ENCODE measurements around the gene DDHD1. TPM values are rescaled to one million over a fixed set of nuclear protein-coding genes. Genes with fewer than 3 reads are reported as not detected.

Gene DDHD1
- polyA plus RNA-seq, 1 of the 3 experiments (the other 2 are of a cell fraction), result 1.9 TPM

GRCh38 chr14:53032161-53032803 is 120.8 kb downstream of the DDHD1 start:
- no peak for DNase-seq
- Histone ChIP-seq H3K4me3 (ENCODE audit: low read depth in 2 of 2, low read length in 1 of 2) (no peak overlapping the region), H3K79me2 (ENCODE audit: insufficient read depth) (no peaks in the 10 kb centered on the region), H3K9me2 (no peaks in the 10 kb centered on the region), H3K9me3 (no peaks in the 10 kb centered on the region), H3F3A (replicated peaks; ENCODE audit: insufficient read depth) (peaks cover 13% of the 10 kb centered on the region), H3K27me3 (ENCODE audit: insufficient read depth) (no peaks in the 10 kb centered on the region), H3K4me1 (ENCODE audit: control insufficient read depth in 1 of 2, insufficient read depth in 2 of 2, low read depth in 1 of 2, low read length in 1 of 2) (peaks cover 0 to 17% of the 10 kb centered on the region in 2 experiments; a peak in 3 of 4 replicates), H3K4me2 (peak overlapping the region; percentile 12; the same call in 1 of the 2 replicates), H3K27ac (ENCODE audit: low read depth in 2 of 2, low read length in 1 of 2) (peak overlapping the region; percentile 14 to 52; a peak in 3 of 4 replicates), H2AFZ (ENCODE audit: low read depth) (no peak overlapping the region), H4K20me1 (ENCODE audit: insufficient read depth) (no peaks in the 10 kb centered on the region), H3K9ac (no peak overlapping the region), H3K36me3 (replicated peaks in 1 of 2; ENCODE audit: control insufficient read depth in 1 of 2, insufficient read depth in 2 of 2, low read length in 1 of 2) (peaks cover 0 to 6% of the 10 kb centered on the region in 2 experiments)
- CTCF ChIA-PET, result no interaction called here
- POLR2A ChIA-PET, result no interaction called here
- TF ChIP-seq NFIC (IDR thresholded peaks at IDR 0.05; ENCODE audit: borderline replicate concordance) (peak; percentile 93), CTCF (IDR thresholded peaks at IDR 0.05) (no peak), YY1 (IDR thresholded peaks at IDR 0.05; ENCODE audit: low read depth) (no peak), GATA2 (CRISPR knock-in tag; IDR thresholded peaks at IDR 0.05) (no peak), FOSL2 (IDR thresholded peaks at IDR 0.05; ENCODE audit: borderline replicate concordance, low read depth) (peak; percentile 68; the same call in 1 of the 2 replicates), IRF3 (IDR thresholded peaks at IDR 0.05; ENCODE audit: low read depth, low read length) (no peak), FOXJ3 (CRISPR knock-in tag; IDR thresholded peaks at IDR 0.05) (no peak), MAX (IDR thresholded peaks at IDR 0.05; ENCODE audit: low read depth) (no peak), TCF12 (IDR thresholded peaks at IDR 0.05) (peak; percentile 76), SMC3 (IDR thresholded peaks at IDR 0.05; ENCODE audit: low read depth, low read length) (no peak), CHD2 (IDR thresholded peaks at IDR 0.05; ENCODE audit: low read length, partially characterized antibody) (no peak), MXI1 (IDR thresholded peaks at IDR 0.05; ENCODE audit: low read depth, low read length) (no peak), EP300 (IDR thresholded peaks at IDR 0.05; ENCODE audit: borderline replicate concordance in 1 of 2, low read depth in 1 of 2, low read length in 1 of 2) (peak in 1 of 2 experiments; percentile 47; a peak in 1 of 4 replicates), RCOR1 (IDR thresholded peaks at IDR 0.05; ENCODE audit: low read length) (no peak), GABPA (IDR thresholded peaks at IDR 0.05; ENCODE audit: low read depth) (no peak), PBX3 (IDR thresholded peaks at IDR 0.05) (peak; percentile 33), NRF1 (IDR thresholded peaks at IDR 0.05; ENCODE audit: low read depth, low read length) (no peak), TEAD4 (IDR thresholded peaks at IDR 0.05; ENCODE audit: borderline replicate concordance, insufficient read depth) (peak; percentile 75), FOXM1 (IDR thresholded peaks at IDR 0.05; ENCODE audit: low read depth) (no peak), EZH2phosphoT487 (IDR thresholded peaks at IDR 0.05; ENCODE audit: borderline replicate concordance, low read depth) (no peak), MEF2A (IDR thresholded peaks at IDR 0.05; ENCODE audit: borderline replicate concordance, low read depth) (no peak; the same call in 1 of the 2 replicates), RFX5 (IDR thresholded peaks at IDR 0.05; ENCODE audit: low read length) (no peak), JUND (IDR thresholded peaks at IDR 0.05) (peak; percentile 72)
- 13% methylated on average over 2 of the region's 2 CpGs for WGBS (ENCODE audit: low lambda C conversion rate)

Measured in SK-N-SH (cell line).